Activated CD8-positive, alpha-beta T cell treated with anti-CD3 and anti-CD28 coated beads for 36 hours (primary cell): Measurements from ENCODE around the gene ADCY10. TPM values are rescaled to one million over a fixed set of nuclear protein-coding genes. Genes with fewer than 3 reads are reported as not detected.

Experiments used
- ATAC-seq: fragments of 200-7000 bp; cut with Tn5 transposase; one replicate; pipeline ENCODE4 v1.10.0; 2021; ENCODE audit warnings: mild to moderate bottlenecking, moderate library complexity
- CTCF ChIA-PET: fragments of 350-600 bp; sonication (Branson Sonifier 250); formaldehyde crosslinking; loops from one replicate; lab custom pipeline; 2021; ENCODE audit warnings: antibody characterized with exemption; lab: Charles Lee
- POLR2A ChIA-PET: fragments of 350-600 bp; sonication (Branson Sonifier 250); formaldehyde crosslinking; loops from one replicate; lab custom pipeline; 2021; ENCODE audit warnings: antibody characterized with exemption; lab: Charles Lee
- DNase-seq: peaks from one replicate; pipeline ENCODE4 v3.0.0-alpha.2; 2020
- H3K27ac Mint-ChIP-seq: one replicate; pipeline ENCODE4 v1.8.0; 2021; ENCODE audit warnings: mild to moderate bottlenecking, mixed read lengths
- H3K27me3 Mint-ChIP-seq: one replicate; pipeline ENCODE4 v1.8.0; 2021; ENCODE audit warnings: mixed read lengths
- H3K36me3 Mint-ChIP-seq: one replicate; pipeline ENCODE4 v1.8.0; 2021; ENCODE audit warnings: low read depth, mixed read lengths
- H3K4me1 Mint-ChIP-seq: one replicate; pipeline ENCODE4 v1.8.0; 2021; ENCODE audit warnings: low read depth, mixed read lengths
- H3K4me3 Mint-ChIP-seq: one replicate; pipeline ENCODE4 v1.8.0; 2021; ENCODE audit warnings: mild to moderate bottlenecking, moderate library complexity, mixed read lengths
- H3K9me3 Mint-ChIP-seq: one replicate; pipeline ENCODE4 v1.8.0; 2021; ENCODE audit warnings: mixed read lengths
- intact Hi-C: fragments of 100-400 bp; cut with micrococcal nuclease; formaldehyde crosslinking; loops from one replicate; pipeline ENCODE4 v1.10.0; 2022
- total RNA-seq, 2 experiments: library from RNA; stranded (reverse); gene quantifications; one replicate each; pipeline ENCODE4 v1.2.3, GENCODE V29; 2021
- TF ChIP-seq, protein P1 (sequence below): fragments of 200-600 bp; IDR thresholded peaks from one replicate; pipeline ENCODE4 v1.8.0; 2022; ENCODE audit warnings: antibody characterized with exemption, mild to moderate bottlenecking

The ADCY10 gene
- total RNA-seq, 2 experiments from 2014 or later, result 0.05 TPM; not detected in 1

DNA sequence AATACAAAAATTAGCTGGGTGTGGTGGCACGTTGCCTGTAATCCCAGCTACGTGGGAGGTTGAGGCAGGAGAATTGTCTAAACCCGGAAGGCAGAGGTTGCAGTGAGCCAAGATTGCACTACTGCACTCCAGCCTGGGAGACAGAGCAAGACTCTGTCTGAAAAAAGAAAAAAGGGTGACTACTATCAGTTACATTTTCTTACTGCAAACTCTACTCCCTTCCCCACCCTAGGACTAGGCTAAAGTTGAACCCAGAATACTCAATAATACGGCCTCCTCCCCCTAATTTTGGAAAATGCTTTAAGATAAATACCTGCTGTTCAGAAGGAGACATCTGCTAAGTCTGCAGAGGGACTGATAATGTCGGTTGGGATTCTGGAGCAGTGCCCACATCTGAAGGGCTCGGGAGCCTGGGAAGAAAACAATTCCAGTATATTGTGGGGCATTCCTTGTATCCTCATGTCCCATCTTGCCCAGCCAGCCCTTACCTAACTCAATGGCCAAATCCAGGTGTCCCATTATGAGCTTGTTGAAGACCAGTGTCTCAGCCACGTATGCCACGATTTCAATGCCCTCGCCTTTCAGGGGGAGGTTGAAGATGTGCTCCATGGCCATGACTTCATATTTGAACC lies 89.7 kb downstream of the ADCY10 start:
- Mint-ChIP-seq H3K27ac (no peak overlapping the region), H3K4me3 (no peak overlapping the region), H3K36me3 (peaks cover 3% of the 10 kb centered on the region), H3K9me3 (no peaks in the 10 kb centered on the region), H3K27me3 (peaks cover 11% of the 10 kb centered on the region), H3K4me1 (peaks cover 8% of the 10 kb centered on the region)
- ATAC-seq (no peak), DNase-seq (no peak)
- ChIA-PET POLR2A (interaction anchor here (0.8 kb wide), 1 partner anchor 17 kb away, joined by 3 read pairs; no protein-coding TSS in a partner anchor), CTCF (interaction anchor here (1.1 kb wide), 1 partner anchor 258 kb away, joined by 4 read pairs; no protein-coding TSS in a partner anchor)
- TF ChIP-seq, protein P1, sequence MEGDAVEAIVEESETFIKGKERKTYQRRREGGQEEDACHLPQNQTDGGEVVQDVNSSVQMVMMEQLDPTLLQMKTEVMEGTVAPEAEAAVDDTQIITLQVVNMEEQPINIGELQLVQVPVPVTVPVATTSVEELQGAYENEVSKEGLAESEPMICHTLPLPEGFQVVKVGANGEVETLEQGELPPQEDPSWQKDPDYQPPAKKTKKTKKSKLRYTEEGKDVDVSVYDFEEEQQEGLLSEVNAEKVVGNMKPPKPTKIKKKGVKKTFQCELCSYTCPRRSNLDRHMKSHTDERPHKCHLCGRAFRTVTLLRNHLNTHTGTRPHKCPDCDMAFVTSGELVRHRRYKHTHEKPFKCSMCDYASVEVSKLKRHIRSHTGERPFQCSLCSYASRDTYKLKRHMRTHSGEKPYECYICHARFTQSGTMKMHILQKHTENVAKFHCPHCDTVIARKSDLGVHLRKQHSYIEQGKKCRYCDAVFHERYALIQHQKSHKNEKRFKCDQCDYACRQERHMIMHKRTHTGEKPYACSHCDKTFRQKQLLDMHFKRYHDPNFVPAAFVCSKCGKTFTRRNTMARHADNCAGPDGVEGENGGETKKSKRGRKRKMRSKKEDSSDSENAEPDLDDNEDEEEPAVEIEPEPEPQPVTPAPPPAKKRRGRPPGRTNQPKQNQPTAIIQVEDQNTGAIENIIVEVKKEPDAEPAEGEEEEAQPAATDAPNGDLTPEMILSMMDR, result no peak
- intact Hi-C loops, result no loop called here

DNA sequence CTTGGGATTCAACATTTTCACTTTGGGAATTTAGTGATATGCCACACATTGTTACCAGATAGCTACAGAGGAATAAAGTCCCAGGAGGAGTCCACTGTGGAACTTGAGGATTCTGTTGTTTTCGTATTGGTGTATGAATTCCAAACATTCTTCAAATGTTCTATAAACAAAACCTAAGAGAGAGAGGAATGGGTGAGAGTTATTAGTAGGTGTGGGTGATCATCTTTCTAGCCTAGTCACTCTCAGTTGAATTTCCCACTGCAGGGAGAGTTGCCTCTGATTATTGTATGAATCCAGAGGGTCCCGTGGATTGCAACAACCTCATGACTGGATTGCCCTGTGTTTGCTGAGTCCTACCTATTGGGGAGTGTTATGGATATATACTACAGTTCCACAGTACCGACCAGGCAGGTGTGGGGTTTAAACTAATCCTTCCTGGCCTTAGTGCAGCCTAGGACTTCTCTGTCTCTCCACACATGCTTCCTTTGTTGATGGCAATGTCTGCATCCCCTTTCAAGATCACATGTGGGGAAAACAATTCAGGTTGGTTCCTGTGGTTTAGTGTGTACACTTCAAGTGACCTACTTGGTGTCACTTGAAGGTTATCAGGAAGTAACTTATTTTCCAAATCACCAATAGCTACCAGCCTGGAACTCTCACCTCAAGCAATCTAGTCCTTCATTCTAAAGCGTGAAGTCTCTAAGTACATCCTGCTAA lies 91.8 kb downstream of the ADCY10 start:
- Mint-ChIP-seq H3K4me3 (no peak overlapping the region), H3K4me1 (peaks cover 8% of the 10 kb centered on the region), H3K27me3 (peaks cover 11% of the 10 kb centered on the region), H3K9me3 (no peaks in the 10 kb centered on the region), H3K36me3 (peaks cover 3% of the 10 kb centered on the region), H3K27ac (no peak overlapping the region)
- no peak for DNase-seq
- no peak for ATAC-seq
- TF ChIP-seq, protein P1, result no peak
- ChIA-PET POLR2A (no interaction called here), CTCF (no interaction called here)
- intact Hi-C loops, result no loop called here

DNA sequence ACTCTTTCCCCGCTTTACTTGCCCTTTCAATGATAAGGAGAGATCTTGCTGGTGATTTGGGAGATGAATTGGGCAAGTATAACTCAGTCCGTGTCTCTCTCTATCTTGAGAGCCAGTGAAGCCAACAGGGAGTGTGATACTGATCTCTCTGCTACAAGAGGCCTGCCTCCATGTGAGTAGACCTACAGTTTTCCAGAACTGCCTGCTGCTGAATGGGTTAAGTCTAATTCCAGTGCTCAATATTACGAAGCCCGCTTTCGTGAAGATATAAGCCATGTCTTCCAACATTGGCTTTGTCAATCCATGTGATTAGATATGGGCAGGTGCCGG lies 92.6 kb downstream of the ADCY10 start:
- Mint-ChIP-seq H3K27ac (no peak overlapping the region), H3K27me3 (peaks cover 11% of the 10 kb centered on the region)
- no peak for ATAC-seq

DNA sequence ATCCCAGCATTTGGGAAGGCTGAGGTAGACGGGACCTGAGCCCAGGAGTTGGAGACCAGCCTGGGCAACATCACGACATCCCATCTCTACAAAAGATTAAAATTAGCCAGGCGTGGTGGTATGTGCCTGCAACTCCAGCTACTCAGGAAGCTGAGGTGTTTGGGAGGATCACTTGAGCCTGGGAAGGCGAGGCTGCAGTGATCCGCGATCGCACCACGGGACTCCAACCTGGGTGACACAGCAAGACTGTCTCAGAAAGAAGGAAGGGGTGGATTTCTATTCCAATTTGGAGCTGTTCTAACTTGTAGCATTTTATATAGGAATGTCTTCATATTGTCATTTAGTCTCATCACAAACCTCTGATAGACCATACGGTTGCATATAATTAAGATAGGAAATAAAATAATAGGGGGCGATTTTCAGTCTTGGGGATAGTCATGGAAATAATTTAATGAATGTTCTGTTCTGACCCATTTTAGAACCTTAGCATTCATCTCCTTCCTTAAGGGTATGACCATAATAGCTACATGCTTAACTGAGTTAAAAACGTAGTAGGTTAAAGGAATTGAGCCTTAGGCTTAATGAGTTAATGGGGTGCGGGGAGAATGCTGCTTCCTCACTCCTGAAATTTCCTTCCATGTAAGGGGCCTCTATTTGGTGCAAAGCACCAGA lies 93.1 kb downstream of the ADCY10 start:
- CTCF ChIA-PET, result interaction anchor here (0.7 kb wide), 1 partner anchor 261 kb away, joined by 3 read pairs; no protein-coding TSS in a partner anchor
- intact Hi-C loops, result no loop called here
- ATAC-seq, result no peak

More for the DNA sequence above, 92.6 kb downstream of the ADCY10 start:
- Mint-ChIP-seq H3K36me3 (peaks cover 3% of the 10 kb centered on the region), H3K9me3 (no peaks in the 10 kb centered on the region), H3K4me3 (no peak overlapping the region), H3K4me1 (peaks cover 8% of the 10 kb centered on the region)
- intact Hi-C loops, result no loop called here
- TF ChIP-seq, protein P1, result no peak
- no peak for DNase-seq
- POLR2A ChIA-PET, result no interaction called here
- CTCF ChIA-PET, result interaction anchor here (0.7 kb wide), 1 partner anchor 260 kb away, joined by 3 read pairs; no protein-coding TSS in a partner anchor

More for the DNA sequence above, 93.1 kb downstream of the ADCY10 start:
- peaks cover 2% of the 10 kb centered on the region for H3K9me3 Mint-ChIP-seq
- H3K36me3 Mint-ChIP-seq, result peaks cover 4% of the 10 kb centered on the region
- POLR2A ChIA-PET, result no interaction called here
- peaks cover 11% of the 10 kb centered on the region for H3K27me3 Mint-ChIP-seq
- no peak overlapping the region for H3K27ac Mint-ChIP-seq
- TF ChIP-seq, protein P1, result no peak
- no peak overlapping the region for H3K4me3 Mint-ChIP-seq
- DNase-seq, result no peak
- peaks cover 8% of the 10 kb centered on the region for H3K4me1 Mint-ChIP-seq
